HCT116 (cell line): Measurements from ENCODE around the gene LAMA1. TPM values are rescaled to one million over a fixed set of nuclear protein-coding genes. Genes with fewer than 3 reads are reported as not detected.

Source experiments
- ATAC-seq: fragments of 200-7000 bp; cut with Tn5 transposase; 2 replicates; pipeline ENCODE4 v1.9.1; 2020; ENCODE audit warnings: mild to moderate bottlenecking, moderate library complexity
- BruUV-seq: library from RNA; stranded (reverse); fragments of 400-500 nt; replicated peaks from 2 replicates; lab custom pipeline; 2021; lab: Mats Ljungman, UMichigan
- CTCF ChIA-PET: fragments of 300-600 bp; sonication (Branson Sonifier 250); formaldehyde crosslinking; loops from one replicate; lab custom pipeline; 2021; ENCODE audit warnings: antibody characterized with exemption; lab: Charles Lee
- POLR2A ChIA-PET: fragments of 300-600, 350-600 bp; sonication (Branson Sonifier 250); formaldehyde crosslinking; loops from one replicate; lab custom pipeline; 2021; ENCODE audit warnings: antibody characterized with exemption; lab: Charles Lee
- RAD21 ChIA-PET, 2 experiments: fragments of 300-600 bp; sonication (Branson Sonifier 250); formaldehyde crosslinking; loops; one replicate each; lab custom pipeline; 2023; ENCODE audit warnings: low total read pairs in 2 of 2; ENCODE audit not compliant: uncharacterized antibody in 2 of 2, unreplicated experiment in 2 of 2, low non-redundant PET in 1 of 2; lab: Charles Lee
- DNase-seq: peaks from one replicate; pipeline ENCODE4 v3.0.0-alpha.2; 2010; ENCODE audit warnings: low read depth, low spot score
- H2AFZ ChIP-seq: fragments of 200-600 bp; shearing (Covaris generic), sonication (generic); 2 replicates; pipeline ENCODE4 v1.6.1; 2017; ENCODE audit warnings: low read depth, mixed run types, mixed read lengths, antibody characterized with exemption, low read length; ENCODE audit not compliant: poor library complexity, severe bottlenecking
- H3K27ac ChIP-seq: 2 replicates; pipeline ENCODE4 v1.5.1; 2012; ENCODE audit warnings: low read depth, low read length
- H3K27me3 ChIP-seq: fragments of 200-600 bp; sonication (generic); 2 replicates; pipeline ENCODE4 v1.6.1; 2016; ENCODE audit warnings: mixed run types, low read length, mixed read lengths; ENCODE audit not compliant: insufficient read depth
- H3K36me3 ChIP-seq, 2 experiments: fragments of 200-500 bp in 1 of 2; fragments of 200-600 bp in 1 of 2; sonication (Bioruptor generic) in 1 of 2; sonication (generic) in 1 of 2; 2 replicates each; pipeline versions ENCODE4 v1.5.1 to v1.6.1; 2014 to 2016; ENCODE audit warnings: low read length in 2 of 2, inconsistent platforms in 1 of 2, mixed read lengths in 1 of 2, mixed run types in 1 of 2; ENCODE audit not compliant: insufficient read depth in 2 of 2, control insufficient read depth in 1 of 2
- H3K4me1 ChIP-seq, 2 experiments: fragments of 200-600 bp in 1 of 2; sonication (generic) in 1 of 2; 2 replicates each; pipeline versions ENCODE4 v1.5.1 to v1.6.1; 2012 to 2017; ENCODE audit warnings: low read length in 2 of 2, inconsistent platforms in 1 of 2, mild to moderate bottlenecking in 1 of 2, mixed read lengths in 1 of 2, mixed run types in 1 of 2, moderate library complexity in 1 of 2; ENCODE audit not compliant: insufficient read depth in 2 of 2, control insufficient read depth in 1 of 2
- H3K4me2 ChIP-seq: fragments of 200-600 bp; sonication (generic); 2 replicates; pipeline ENCODE4 v1.6.1; 2017; ENCODE audit warnings: mixed run types, low read length, mixed read lengths
- H3K4me3 ChIP-seq, 2 experiments: fragments of 200-600 bp in 1 of 2; sonication (generic) in 1 of 2; replicated peaks in 1 of 2; 2 replicates each; pipeline ENCODE4 v1.5.1; 2011 to 2016; ENCODE audit warnings: low read length in 2 of 2, control low read depth in 1 of 2, low read depth in 1 of 2, mild to moderate bottlenecking in 1 of 2, mixed read lengths in 1 of 2, mixed run types in 1 of 2
- H3K79me2 ChIP-seq: fragments of 200-600 bp; sonication (generic); 2 replicates; pipeline ENCODE4 v1.6.1; 2017; ENCODE audit warnings: mild to moderate bottlenecking, mixed run types, low read length, moderate library complexity, mixed read lengths; ENCODE audit not compliant: insufficient read depth
- H3K9ac ChIP-seq: fragments of 200-600 bp; sonication (generic); 2 replicates; pipeline ENCODE4 v1.6.1; 2016; ENCODE audit warnings: low read length, mixed read lengths
- H3K9me2 ChIP-seq: fragments of 200-600 bp; sonication (generic), shearing (Covaris generic); 2 replicates; pipeline ENCODE4 v1.6.1; 2017; ENCODE audit warnings: mixed run types, mild to moderate bottlenecking, moderate library complexity; ENCODE audit not compliant: insufficient read depth
- H3K9me3 ChIP-seq, 2 experiments: fragments of 200-500 bp in 1 of 2; fragments of 200-600 bp in 1 of 2; sonication (Bioruptor generic) in 1 of 2; sonication (generic) in 1 of 2; 2 replicates each; pipeline ENCODE4 v1.6.1; 2014 to 2017; ENCODE audit warnings: low read length in 2 of 2, mixed read lengths in 2 of 2, inconsistent platforms in 1 of 2, low read depth in 1 of 2, mild to moderate bottlenecking in 1 of 2, mixed run types in 1 of 2, moderate library complexity in 1 of 2; ENCODE audit not compliant: control insufficient read depth in 1 of 2, insufficient read depth in 1 of 2
- H4K20me1 ChIP-seq: fragments of 200-600 bp; sonication (generic), shearing (Covaris generic); 2 replicates; pipeline ENCODE4 v1.6.1; 2017; ENCODE audit warnings: mixed run types, mild to moderate bottlenecking, moderate library complexity; ENCODE audit not compliant: insufficient read depth
- CBX3 ChIP-seq: IDR thresholded peaks from 2 replicates; pipeline ENCODE4 v1.6.1; 2012; ENCODE audit warnings: low read depth
- CEBPB ChIP-seq: IDR thresholded peaks from 2 replicates; pipeline ENCODE4 v1.6.1; 2012; ENCODE audit warnings: low read depth
- EGR1 ChIP-seq: IDR thresholded peaks from 2 replicates; pipeline ENCODE4 v1.6.1; 2012; ENCODE audit warnings: low read depth
- ELF1 ChIP-seq: IDR thresholded peaks from 2 replicates; pipeline ENCODE4 v1.6.1; 2012; ENCODE audit warnings: low read depth, borderline replicate concordance
- EZH2 ChIP-seq: fragments of 200-600 bp; sonication (generic); IDR thresholded peaks from 2 replicates; pipeline ENCODE4 v1.6.1; 2017; ENCODE audit warnings: antibody characterized with exemption, mixed run types
- FOSL1 ChIP-seq: IDR thresholded peaks from 2 replicates; pipeline ENCODE4 v1.6.1; 2012; ENCODE audit warnings: low read depth
- POLR2A ChIP-seq: IDR thresholded peaks from 2 replicates; pipeline ENCODE4 v1.7.0; 2011; ENCODE audit warnings: borderline replicate concordance; ENCODE audit not compliant: insufficient read depth, insufficient read length; ENCODE audit errors: extremely low read depth
- POLR2AphosphoS5 ChIP-seq: IDR thresholded peaks from 2 replicates; pipeline ENCODE4 v1.6.1; 2011; ENCODE audit warnings: mild to moderate bottlenecking, low read depth, low read length, moderate library complexity
- SIN3A ChIP-seq: IDR thresholded peaks from 2 replicates; pipeline ENCODE4 v1.6.1; 2012; ENCODE audit warnings: low read depth
- SRF ChIP-seq: IDR thresholded peaks from 2 replicates; pipeline ENCODE4 v1.6.1; 2012; ENCODE audit warnings: low read depth
- TCF7L2 ChIP-seq: IDR thresholded peaks from 2 replicates; pipeline ENCODE4 v1.7.0; 2011; ENCODE audit warnings: borderline replicate concordance, inconsistent platforms; ENCODE audit not compliant: insufficient read depth, insufficient read length; ENCODE audit errors: extremely low read depth
- YY1 ChIP-seq: IDR thresholded peaks from 2 replicates; pipeline ENCODE4 v1.6.1; 2011; ENCODE audit warnings: low read length, low read depth, moderate library complexity, mild to moderate bottlenecking; ENCODE audit not compliant: insufficient replicate concordance; ENCODE audit errors: extremely low read depth
- ZFX ChIP-seq: fragments of 450-650 bp; IDR thresholded peaks from 2 replicates; pipeline ENCODE4 v1.6.1; 2017
- ZNF274 ChIP-seq: fragments of 200-500 bp; sonication (Bioruptor generic); IDR thresholded peaks from 2 replicates; pipeline ENCODE4 v1.6.1; 2014; ENCODE audit warnings: mild to moderate bottlenecking, low read depth, low read length, inconsistent platforms
- intact Hi-C: fragments of 100-400 bp; cut with micrococcal nuclease; formaldehyde crosslinking; loops from 2 replicates; pipeline ENCODE4 v1.10.0; 2022
- total RNA-seq: library from RNA; stranded (reverse); gene quantifications from one replicate; pipeline ENCODE4 v1.2.1, GENCODE V29; 2021; ENCODE audit not compliant: unreplicated experiment
- TF ChIP-seq, protein P1 (sequence below): IDR thresholded peaks from 2 replicates; pipeline ENCODE4 v1.6.1; 2012; ENCODE audit warnings: low read depth

Gene LAMA1
- total RNA-seq, 1 experiment from 2014 or later: 0.05 TPM

- no TSS peak for BruUV-seq
- ChIA-PET RAD21 (no interaction called here), CTCF (no interaction called here), POLR2A (no interaction called here)
- H3K4me3 ChIP-seq: no peak overlapping the region
- H3K4me2 ChIP-seq: no peak overlapping the region
- no peak overlapping the region for H3K27ac ChIP-seq
- peaks cover 0 to 26% of the 10 kb centered on the region in 2 experiments; a peak in 2 of 4 replicates for H3K9me3 ChIP-seq
- no peaks in the 10 kb centered on the region for H3K36me3 ChIP-seq
- ATAC-seq (no peak), DNase-seq (no peak)
- no peak overlapping the region for H3K9ac ChIP-seq
- H3K9me2 ChIP-seq: no peaks in the 10 kb centered on the region
- H3K79me2 ChIP-seq: no peaks in the 10 kb centered on the region
- intact Hi-C loops: no loop called here
- H3K27me3 ChIP-seq: no peaks in the 10 kb centered on the region
- no peak overlapping the region for H2AFZ ChIP-seq
- TF ChIP-seq, protein P1, sequence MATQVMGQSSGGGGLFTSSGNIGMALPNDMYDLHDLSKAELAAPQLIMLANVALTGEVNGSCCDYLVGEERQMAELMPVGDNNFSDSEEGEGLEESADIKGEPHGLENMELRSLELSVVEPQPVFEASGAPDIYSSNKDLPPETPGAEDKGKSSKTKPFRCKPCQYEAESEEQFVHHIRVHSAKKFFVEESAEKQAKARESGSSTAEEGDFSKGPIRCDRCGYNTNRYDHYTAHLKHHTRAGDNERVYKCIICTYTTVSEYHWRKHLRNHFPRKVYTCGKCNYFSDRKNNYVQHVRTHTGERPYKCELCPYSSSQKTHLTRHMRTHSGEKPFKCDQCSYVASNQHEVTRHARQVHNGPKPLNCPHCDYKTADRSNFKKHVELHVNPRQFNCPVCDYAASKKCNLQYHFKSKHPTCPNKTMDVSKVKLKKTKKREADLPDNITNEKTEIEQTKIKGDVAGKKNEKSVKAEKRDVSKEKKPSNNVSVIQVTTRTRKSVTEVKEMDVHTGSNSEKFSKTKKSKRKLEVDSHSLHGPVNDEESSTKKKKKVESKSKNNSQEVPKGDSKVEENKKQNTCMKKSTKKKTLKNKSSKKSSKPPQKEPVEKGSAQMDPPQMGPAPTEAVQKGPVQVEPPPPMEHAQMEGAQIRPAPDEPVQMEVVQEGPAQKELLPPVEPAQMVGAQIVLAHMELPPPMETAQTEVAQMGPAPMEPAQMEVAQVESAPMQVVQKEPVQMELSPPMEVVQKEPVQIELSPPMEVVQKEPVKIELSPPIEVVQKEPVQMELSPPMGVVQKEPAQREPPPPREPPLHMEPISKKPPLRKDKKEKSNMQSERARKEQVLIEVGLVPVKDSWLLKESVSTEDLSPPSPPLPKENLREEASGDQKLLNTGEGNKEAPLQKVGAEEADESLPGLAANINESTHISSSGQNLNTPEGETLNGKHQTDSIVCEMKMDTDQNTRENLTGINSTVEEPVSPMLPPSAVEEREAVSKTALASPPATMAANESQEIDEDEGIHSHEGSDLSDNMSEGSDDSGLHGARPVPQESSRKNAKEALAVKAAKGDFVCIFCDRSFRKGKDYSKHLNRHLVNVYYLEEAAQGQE: no peak
- no peaks in the 10 kb centered on the region for H3K4me1 ChIP-seq
- H4K20me1 ChIP-seq: no peaks in the 10 kb centered on the region
Observed at GRCh38 chr18:6956495-6956894, 161.1 kb downstream of the LAMA1 start.

GRCh38 chr18:6955304-6955703 is 162.3 kb downstream of the LAMA1 start:
- H2AFZ ChIP-seq: no peak overlapping the region
- no peak overlapping the region for H3K4me2 ChIP-seq
- H4K20me1 ChIP-seq: no peaks in the 10 kb centered on the region
- H3K4me3 ChIP-seq: no peak overlapping the region
- no TSS peak for BruUV-seq
- intact Hi-C loops: no loop called here
- DNase-seq (no peak), ATAC-seq (no peak)
- no peak overlapping the region for H3K27ac ChIP-seq
- no peaks in the 10 kb centered on the region for H3K36me3 ChIP-seq
- peaks cover 0 to 26% of the 10 kb centered on the region in 2 experiments; a peak in 2 of 4 replicates for H3K9me3 ChIP-seq
- ChIA-PET RAD21 (no interaction called here), CTCF (no interaction called here), POLR2A (no interaction called here)
- no peaks in the 10 kb centered on the region for H3K4me1 ChIP-seq
- no peaks in the 10 kb centered on the region for H3K79me2 ChIP-seq
- H3K9me2 ChIP-seq: no peaks in the 10 kb centered on the region
- no peak overlapping the region for H3K9ac ChIP-seq
- H3K27me3 ChIP-seq: no peaks in the 10 kb centered on the region
- TF ChIP-seq ZNF274 (no peak), POLR2AphosphoS5 (no peak), EZH2 (no peak), ZFX (no peak), YY1 (no peak), SIN3A (no peak), POLR2A (no peak), TCF7L2 (no peak), SRF (no peak), CEBPB (no peak), FOSL1 (no peak), ELF1 (no peak), CBX3 (no peak), EGR1 (no peak)
- TF ChIP-seq, protein P1: no peak
